CD4-positive, alpha-beta T cell (primary cell): ENCODE results near the gene SORCS2. TPM values are rescaled to one million over a fixed set of nuclear protein-coding genes. Genes with fewer than 3 reads are reported as not detected.

Source experiments
- ATAC-seq: fragments of 200-7000 bp; cut with Tn5 transposase; one replicate; pipeline ENCODE4 v1.10.0; 2022; ENCODE audit warnings: mild to moderate bottlenecking; ENCODE audit not compliant: poor library complexity
- CTCF ChIA-PET: fragments of 350-600 bp; sonication (Branson Sonifier 250); formaldehyde crosslinking; loops from one replicate; lab custom pipeline; 2021; ENCODE audit warnings: antibody characterized with exemption, inconsistent platforms; lab: Charles Lee
- POLR2A ChIA-PET: fragments of 350-600 bp; sonication (Branson Sonifier 250); formaldehyde crosslinking; loops from one replicate; lab custom pipeline; 2021; ENCODE audit warnings: antibody characterized with exemption, inconsistent platforms; lab: Charles Lee
- DNase-seq, 14 experiments: peaks; one replicate each; pipeline ENCODE4 v3.0.0-alpha.2; 2013 to 2020; ENCODE audit warnings: mixed read lengths in 2 of 14
- H3K27ac ChIP-seq, 2 donors: one replicate each; pipeline versions ENCODE4 v1.5.1 to v1.7.0; 2013; ENCODE audit warnings: low read length in 2 of 2, low read depth in 1 of 2, mild to moderate bottlenecking in 1 of 2
- H3K27me3 ChIP-seq, 2 experiments: 1 replicate in 1 of 2; 2 replicates in 1 of 2; pipeline versions ENCODE4 v1.6.1 to v1.7.0; 2013; ENCODE audit warnings: low read length in 2 of 2, control low read depth in 1 of 2, mild to moderate bottlenecking in 1 of 2, moderate library complexity in 1 of 2; ENCODE audit not compliant: insufficient read depth in 2 of 2, control insufficient read depth in 1 of 2
- H3K36me3 ChIP-seq: one replicate; pipeline ENCODE4 v1.6.1; 2013; ENCODE audit warnings: low read length, control low read depth; ENCODE audit not compliant: insufficient read depth
- H3K4me1 ChIP-seq: one replicate; pipeline ENCODE4 v1.6.1; 2013; ENCODE audit warnings: low read length, control low read depth; ENCODE audit not compliant: insufficient read depth
- H3K4me3 ChIP-seq: one replicate; pipeline ENCODE4 v1.5.1; 2013; ENCODE audit warnings: mild to moderate bottlenecking, low read length, moderate library complexity
- H3K9me3 ChIP-seq, 2 experiments: 1 replicate in 1 of 2; 2 replicates in 1 of 2; pipeline versions ENCODE4 v1.6.1 to v1.7.0; 2013; ENCODE audit warnings: low read length in 2 of 2, mild to moderate bottlenecking in 2 of 2, control low read depth in 1 of 2, moderate library complexity in 1 of 2; ENCODE audit not compliant: control insufficient read depth in 1 of 2, insufficient read depth in 1 of 2
- H3K27ac Mint-ChIP-seq: one replicate; pipeline ENCODE4 v1.8.0; 2020; ENCODE audit warnings: mixed read lengths
- H3K27me3 Mint-ChIP-seq: one replicate; pipeline ENCODE4 v1.8.0; 2021; ENCODE audit warnings: mixed read lengths
- H3K36me3 Mint-ChIP-seq: one replicate; pipeline ENCODE4 v1.8.0; 2021; ENCODE audit warnings: low read depth, mixed read lengths
- H3K4me1 Mint-ChIP-seq: one replicate; pipeline ENCODE4 v1.8.0; 2021; ENCODE audit warnings: low read depth, mixed read lengths
- H3K4me3 Mint-ChIP-seq: one replicate; pipeline ENCODE4 v1.8.0; 2020; ENCODE audit warnings: mild to moderate bottlenecking, mixed read lengths
- H3K9me3 Mint-ChIP-seq: one replicate; pipeline ENCODE4 v1.8.0; 2020; ENCODE audit warnings: mixed read lengths
- intact Hi-C, 2 experiments: fragments of 100-400 bp; cut with DNase I in 1 of 2; cut with micrococcal nuclease in 1 of 2; formaldehyde crosslinking; loops; one replicate each; pipeline versions ENCODE4 v1.15.1 to v1.9.0; 2023 to 2025; cut with DNase I, micrococcal nuclease
- total RNA-seq, 174 experiments: library from RNA in 2 of 174; stranded (reverse) in 2 of 174; gene quantifications; one replicate each; pipeline ENCODE4 v1.2.3 and lab custom pipeline; 2021 to 2026
- TF ChIP-seq, protein P1 (sequence below): fragments of 200-600 bp; IDR thresholded peaks from one replicate; pipeline ENCODE4 v1.8.0; 2022; ENCODE audit warnings: antibody characterized with exemption, mild to moderate bottlenecking

Gene SORCS2
- total RNA-seq, 2 experiments from 2014 or later: not detected

GRCh38 chr4:7420661-7421040, 228.3 kb downstream of the SORCS2 start:
- Mint-ChIP-seq H3K27ac (no peak overlapping the region), H3K36me3 (no peaks in the 10 kb centered on the region), H3K27me3 (peaks cover 11% of the 10 kb centered on the region), H3K9me3 (no peaks in the 10 kb centered on the region), H3K4me3 (no peak overlapping the region), H3K4me1 (no peaks in the 10 kb centered on the region)
- H3K36me3 ChIP-seq: no peaks in the 10 kb centered on the region
- intact Hi-C loops: no loop called here
- ChIA-PET POLR2A (no interaction called here), CTCF (no interaction called here)
- TF ChIP-seq, protein P1, sequence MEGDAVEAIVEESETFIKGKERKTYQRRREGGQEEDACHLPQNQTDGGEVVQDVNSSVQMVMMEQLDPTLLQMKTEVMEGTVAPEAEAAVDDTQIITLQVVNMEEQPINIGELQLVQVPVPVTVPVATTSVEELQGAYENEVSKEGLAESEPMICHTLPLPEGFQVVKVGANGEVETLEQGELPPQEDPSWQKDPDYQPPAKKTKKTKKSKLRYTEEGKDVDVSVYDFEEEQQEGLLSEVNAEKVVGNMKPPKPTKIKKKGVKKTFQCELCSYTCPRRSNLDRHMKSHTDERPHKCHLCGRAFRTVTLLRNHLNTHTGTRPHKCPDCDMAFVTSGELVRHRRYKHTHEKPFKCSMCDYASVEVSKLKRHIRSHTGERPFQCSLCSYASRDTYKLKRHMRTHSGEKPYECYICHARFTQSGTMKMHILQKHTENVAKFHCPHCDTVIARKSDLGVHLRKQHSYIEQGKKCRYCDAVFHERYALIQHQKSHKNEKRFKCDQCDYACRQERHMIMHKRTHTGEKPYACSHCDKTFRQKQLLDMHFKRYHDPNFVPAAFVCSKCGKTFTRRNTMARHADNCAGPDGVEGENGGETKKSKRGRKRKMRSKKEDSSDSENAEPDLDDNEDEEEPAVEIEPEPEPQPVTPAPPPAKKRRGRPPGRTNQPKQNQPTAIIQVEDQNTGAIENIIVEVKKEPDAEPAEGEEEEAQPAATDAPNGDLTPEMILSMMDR: no peak
- no peak overlapping the region for H3K4me3 ChIP-seq
- ATAC-seq (no peak), DNase-seq (no peak)
- H3K27me3 ChIP-seq: peaks cover 0 to 2% of the 10 kb centered on the region in 2 experiments
- no peaks in the 10 kb centered on the region for H3K4me1 ChIP-seq
- peaks cover 0 to 16% of the 10 kb centered on the region in 2 experiments for H3K9me3 ChIP-seq
- H3K27ac ChIP-seq: no peak overlapping the region

GRCh38 chr4:7421356-7422150, 229.2 kb downstream of the SORCS2 start:
- no peak overlapping the region for H3K4me3 Mint-ChIP-seq
- DNase-seq (no peak), ATAC-seq (no peak)
- no peaks in the 10 kb centered on the region for H3K36me3 Mint-ChIP-seq
- Histone ChIP-seq H3K4me1 (no peaks in the 10 kb centered on the region), H3K4me3 (no peak overlapping the region), H3K9me3 (peaks cover 0 to 16% of the 10 kb centered on the region in 2 experiments), H3K36me3 (no peaks in the 10 kb centered on the region), H3K27ac (no peak overlapping the region), H3K27me3 (no peaks in the 10 kb centered on the region)
- POLR2A ChIA-PET: no interaction called here
- peaks cover 5% of the 10 kb centered on the region for H3K27me3 Mint-ChIP-seq
- intact Hi-C loops: no loop called here
- TF ChIP-seq, protein P1: no peak
- no peaks in the 10 kb centered on the region for H3K4me1 Mint-ChIP-seq
- CTCF ChIA-PET: no interaction called here
- H3K9me3 Mint-ChIP-seq: no peaks in the 10 kb centered on the region
- H3K27ac Mint-ChIP-seq: no peak overlapping the region

GRCh38 chr4:7422151-7422897, 230.0 kb downstream of the SORCS2 start:
- Mint-ChIP-seq H3K27ac (no peak overlapping the region), H3K36me3 (no peaks in the 10 kb centered on the region), H3K27me3 (peaks cover 5% of the 10 kb centered on the region), H3K9me3 (no peaks in the 10 kb centered on the region), H3K4me3 (no peak overlapping the region), H3K4me1 (no peaks in the 10 kb centered on the region)
- TF ChIP-seq, protein P1: no peak
- no peak overlapping the region for H3K27ac ChIP-seq
- intact Hi-C loops: no loop called here
- DNase-seq (no peak), ATAC-seq (no peak)
- ChIA-PET POLR2A (no interaction called here), CTCF (no interaction called here)
- H3K4me3 ChIP-seq: no peak overlapping the region
- H3K36me3 ChIP-seq: no peaks in the 10 kb centered on the region
- no peaks in the 10 kb centered on the region for H3K27me3 ChIP-seq
- peaks cover 0 to 16% of the 10 kb centered on the region in 2 experiments for H3K9me3 ChIP-seq
- H3K4me1 ChIP-seq: no peaks in the 10 kb centered on the region
